ENCODE results near the gene ETFDH.
"Not testable (repeated sequence)": the region's sequence is repeated elsewhere in the genome, so short reads cannot be mapped to it uniquely, and the experiment has no call there.

Gene ETFDH

DNA sequence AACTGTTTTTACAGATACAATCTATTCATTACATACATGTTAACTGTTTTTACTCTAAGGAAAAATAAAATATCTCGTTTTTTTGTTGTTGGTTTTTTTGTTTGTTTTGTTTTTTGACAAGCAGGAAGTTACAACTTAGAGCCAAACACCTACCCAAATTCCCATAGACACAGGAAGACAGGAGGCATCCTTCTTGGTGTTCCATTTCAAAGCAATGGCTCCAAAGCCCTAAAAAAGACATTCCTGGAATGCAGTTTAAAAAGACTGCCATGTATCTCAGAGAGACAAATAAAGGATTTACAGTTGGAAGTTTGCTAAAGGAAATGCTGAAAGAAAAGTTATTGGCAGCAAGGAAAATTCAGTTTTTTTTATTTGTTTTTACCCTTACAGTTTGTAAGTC lies 16.7 kb downstream of the ETFDH start:
- H3K9ac ChIP-seq (ENCODE audit: low read length): no peak overlapping the region
- no peak overlapping the region for H4K8ac ChIP-seq (ENCODE audit: low read depth, low read length)
- no peak overlapping the region for H3K27ac ChIP-seq (ENCODE audit: low read depth, low read length)
- H3K4me2 ChIP-seq (ENCODE audit: low read length): no peak overlapping the region
- no peaks in the 10 kb centered on the region for H3K36me3 ChIP-seq (ENCODE audit: control insufficient read depth in 1 of 2, insufficient read depth in 2 of 2, low read length in 2 of 2)
- H3K9me3 ChIP-seq (ENCODE audit: insufficient read depth, low read depth, low read length): no peaks in the 10 kb centered on the region
- H2AK5ac ChIP-seq (ENCODE audit: low read length): no peak overlapping the region
- no peak overlapping the region for H2BK12ac ChIP-seq (ENCODE audit: low read length)
- H4K91ac ChIP-seq (ENCODE audit: low read depth, low read length): no peak overlapping the region
- H4K12ac ChIP-seq (ENCODE audit: low read depth, low read length): no peak overlapping the region
- no peaks in the 10 kb centered on the region for H3K4me1 ChIP-seq (ENCODE audit: control insufficient read depth in 1 of 2, insufficient read depth in 2 of 2, low read length in 2 of 2)
- DNase-seq: no peak
- no peak overlapping the region for H3K4me3 ChIP-seq (ENCODE audit: low read depth, low read length)
- no peaks in the 10 kb centered on the region for H3K27me3 ChIP-seq (ENCODE audit: insufficient read depth, low read length)
- no peak overlapping the region for H2BK5ac ChIP-seq (ENCODE audit: low read depth, low read length, poor library complexity)
- H3K18ac ChIP-seq (ENCODE audit: low read length): no peak overlapping the region
- H3K23ac ChIP-seq (ENCODE audit: low read length): no peak overlapping the region
- no peak overlapping the region for H3K14ac ChIP-seq (ENCODE audit: low read length)
- H3K79me1 ChIP-seq (ENCODE audit: low read length): no peaks in the 10 kb centered on the region
- no peak overlapping the region for H3K4ac ChIP-seq (ENCODE audit: low read depth, low read length)
- no peak overlapping the region for H2BK120ac ChIP-seq (ENCODE audit: insufficient read depth, low read length, poor library complexity)
- WGBS (ENCODE audit: extremely low coverage, insufficient coverage, insufficient read length): no CpG with 5 or more reads among the region's 1 CpG
- H3K79me2 ChIP-seq (ENCODE audit: control insufficient read depth, insufficient read depth, low read length, poor library complexity): no peaks in the 10 kb centered on the region
- no peak overlapping the region for H2AFZ ChIP-seq (ENCODE audit: insufficient read depth, low read length, poor library complexity)

DNA sequence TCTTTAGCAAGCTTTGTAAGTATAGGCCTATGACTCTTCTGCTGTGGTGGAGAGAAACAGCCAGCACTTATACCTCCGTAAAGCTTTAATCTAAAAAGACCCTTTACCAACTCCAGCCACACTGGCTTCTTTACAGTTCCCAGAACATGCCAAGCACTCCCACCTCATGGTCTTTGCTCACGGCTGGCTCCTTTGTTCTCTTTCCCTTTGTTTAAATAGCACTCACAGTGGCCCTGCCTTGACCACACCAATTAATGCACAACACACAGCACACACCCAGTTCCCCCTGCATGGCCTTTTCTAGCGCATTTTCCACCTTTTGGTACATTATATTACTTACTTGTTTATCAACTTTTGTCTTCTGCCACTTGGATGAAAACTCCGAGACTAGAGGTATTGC lies 32.2 kb downstream of the ETFDH start:
- no peak overlapping the region for H3K27ac ChIP-seq (ENCODE audit: low read depth, low read length)
- no peaks in the 10 kb centered on the region for H3K79me2 ChIP-seq (ENCODE audit: control insufficient read depth, insufficient read depth, low read length, poor library complexity)
- no peak overlapping the region for H4K12ac ChIP-seq (ENCODE audit: low read depth, low read length)
- no peak for DNase-seq
- H2BK12ac ChIP-seq (ENCODE audit: low read length): no peak overlapping the region
- H3K9ac ChIP-seq (ENCODE audit: low read length): no peak overlapping the region
- no peak overlapping the region for H3K23ac ChIP-seq (ENCODE audit: low read length)
- no peak overlapping the region for H2BK120ac ChIP-seq (ENCODE audit: insufficient read depth, low read length, poor library complexity)
- peaks cover 3 to 11% of the 10 kb centered on the region in 2 experiments for H3K36me3 ChIP-seq (ENCODE audit: control insufficient read depth in 1 of 2, insufficient read depth in 2 of 2, low read length in 2 of 2)
- H3K79me1 ChIP-seq (ENCODE audit: low read length): no peaks in the 10 kb centered on the region
- H4K91ac ChIP-seq (ENCODE audit: low read depth, low read length): no peak overlapping the region
- H2AK5ac ChIP-seq (ENCODE audit: low read length): no peak overlapping the region
- no peak overlapping the region for H3K18ac ChIP-seq (ENCODE audit: low read length)
- H3K4me3 ChIP-seq (ENCODE audit: low read depth, low read length): no peak overlapping the region
- no peaks in the 10 kb centered on the region for H3K4me1 ChIP-seq (ENCODE audit: control insufficient read depth in 1 of 2, insufficient read depth in 2 of 2, low read length in 2 of 2)
- no peak overlapping the region for H3K4me2 ChIP-seq (ENCODE audit: low read length)
- no CpG with 5 or more reads among the region's 4 CpGs for WGBS (ENCODE audit: extremely low coverage, insufficient coverage, insufficient read length)
- no peaks in the 10 kb centered on the region for H3K9me3 ChIP-seq (ENCODE audit: insufficient read depth, low read depth, low read length)
- no peak overlapping the region for H3K4ac ChIP-seq (ENCODE audit: low read depth, low read length)
- no peak overlapping the region for H4K8ac ChIP-seq (ENCODE audit: low read depth, low read length)
- no peak overlapping the region for H2BK5ac ChIP-seq (ENCODE audit: low read depth, low read length, poor library complexity)
- no peak overlapping the region for H2AFZ ChIP-seq (ENCODE audit: insufficient read depth, low read length, poor library complexity)
- no peak overlapping the region for H3K14ac ChIP-seq (ENCODE audit: low read length)
- H3K27me3 ChIP-seq (ENCODE audit: insufficient read depth, low read length): no peaks in the 10 kb centered on the region

DNA sequence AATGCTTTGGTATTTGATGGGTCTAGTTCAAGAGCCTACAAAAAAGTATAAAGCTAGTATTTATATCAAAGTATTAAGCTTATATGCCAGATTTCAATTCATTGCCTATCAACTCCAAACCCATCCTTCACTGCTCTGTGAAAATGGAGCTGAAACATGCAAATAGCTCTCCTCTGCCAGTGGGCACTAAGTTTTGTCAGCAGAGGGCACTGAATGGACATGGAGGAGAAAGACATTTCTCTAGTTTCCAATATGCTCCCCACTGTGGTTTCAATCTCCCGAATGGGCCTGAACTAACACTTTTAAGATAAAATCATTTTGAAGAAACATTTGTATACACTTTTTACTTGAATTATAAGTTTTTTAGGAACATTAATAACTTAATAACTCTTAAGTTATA lies 38.7 kb downstream of the ETFDH start:
- Histone ChIP-seq H4K8ac (ENCODE audit: low read depth, low read length) (no peak overlapping the region), H3K27me3 (ENCODE audit: insufficient read depth, low read length) (no peaks in the 10 kb centered on the region), H3K36me3 (ENCODE audit: control insufficient read depth in 1 of 2, insufficient read depth in 2 of 2, low read length in 2 of 2) (peaks cover 14 to 27% of the 10 kb centered on the region in 2 experiments), H2BK120ac (ENCODE audit: insufficient read depth, low read length, poor library complexity) (no peak overlapping the region), H3K4me3 (ENCODE audit: low read depth, low read length) (no peak overlapping the region), H3K79me1 (ENCODE audit: low read length) (no peaks in the 10 kb centered on the region), H3K27ac (ENCODE audit: low read depth, low read length) (no peak overlapping the region), H3K4ac (ENCODE audit: low read depth, low read length) (no peak overlapping the region), H3K4me2 (ENCODE audit: low read length) (no peak overlapping the region), H3K79me2 (ENCODE audit: control insufficient read depth, insufficient read depth, low read length, poor library complexity) (no peaks in the 10 kb centered on the region), H3K14ac (ENCODE audit: low read length) (no peak overlapping the region), H3K9me3 (ENCODE audit: insufficient read depth, low read depth, low read length) (no peaks in the 10 kb centered on the region), H2BK5ac (ENCODE audit: low read depth, low read length, poor library complexity) (no peak overlapping the region), H3K23ac (ENCODE audit: low read length) (no peak overlapping the region), H3K4me1 (ENCODE audit: control insufficient read depth in 1 of 2, insufficient read depth in 2 of 2, low read length in 2 of 2) (no peaks in the 10 kb centered on the region), H2AFZ (ENCODE audit: insufficient read depth, low read length, poor library complexity) (no peak overlapping the region), H2BK12ac (ENCODE audit: low read length) (no peak overlapping the region), H3K9ac (ENCODE audit: low read length) (no peak overlapping the region), H4K12ac (ENCODE audit: low read depth, low read length) (no peak overlapping the region), H4K91ac (ENCODE audit: low read depth, low read length) (no peak overlapping the region), H2AK5ac (ENCODE audit: low read length) (no peak overlapping the region), H3K18ac (ENCODE audit: low read length) (no peak overlapping the region)
- DNase-seq: no peak
- WGBS (ENCODE audit: extremely low coverage, insufficient coverage, insufficient read length): no CpG with 5 or more reads among the region's 1 CpG

DNA sequence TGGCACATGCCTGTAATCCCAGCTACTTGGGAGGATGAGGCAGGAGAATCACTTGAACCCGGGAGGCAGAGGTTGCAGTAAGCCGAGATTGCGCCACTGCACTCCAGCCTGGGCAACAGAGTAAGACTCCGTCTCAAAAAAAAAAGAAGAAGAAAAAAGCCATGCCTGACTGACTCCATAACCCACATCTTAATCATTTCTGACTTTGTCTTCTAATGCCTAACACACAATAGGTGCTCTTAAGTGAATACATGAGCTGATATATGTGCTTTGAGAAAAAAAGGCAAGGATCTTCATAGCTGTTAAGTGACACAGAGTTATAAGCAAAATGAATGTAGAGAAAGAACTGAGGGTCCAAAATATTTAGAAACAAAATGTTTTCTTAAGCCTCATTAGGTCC lies 40.5 kb downstream of the ETFDH start:
- H3K9me3 ChIP-seq (ENCODE audit: insufficient read depth, low read depth, low read length); H2BK12ac ChIP-seq (ENCODE audit: low read length); H3K4ac ChIP-seq (ENCODE audit: low read depth, low read length); H3K79me1 ChIP-seq (ENCODE audit: low read length); H3K27ac ChIP-seq (ENCODE audit: low read depth, low read length); H3K14ac ChIP-seq (ENCODE audit: low read length); H2AFZ ChIP-seq (ENCODE audit: insufficient read depth, low read length, poor library complexity); H3K23ac ChIP-seq (ENCODE audit: low read length); H4K8ac ChIP-seq (ENCODE audit: low read depth, low read length); H2BK120ac ChIP-seq (ENCODE audit: insufficient read depth, low read length, poor library complexity); H3K27me3 ChIP-seq (ENCODE audit: insufficient read depth, low read length); H3K4me3 ChIP-seq (ENCODE audit: low read depth, low read length); H3K18ac ChIP-seq (ENCODE audit: low read length); H3K79me2 ChIP-seq (ENCODE audit: control insufficient read depth, insufficient read depth, low read length, poor library complexity); H3K9ac ChIP-seq (ENCODE audit: low read length); H2AK5ac ChIP-seq (ENCODE audit: low read length); DNase-seq; H4K91ac ChIP-seq (ENCODE audit: low read depth, low read length); H2BK5ac ChIP-seq (ENCODE audit: low read depth, low read length, poor library complexity); H3K4me1 ChIP-seq (ENCODE audit: control insufficient read depth in 1 of 2, insufficient read depth in 2 of 2, low read length in 2 of 2); H3K4me2 ChIP-seq (ENCODE audit: low read length); H4K12ac ChIP-seq (ENCODE audit: low read depth, low read length): not testable (repeated sequence)
- H3K36me3 ChIP-seq (ENCODE audit: control insufficient read depth in 1 of 2, insufficient read depth in 2 of 2, low read length in 2 of 2): peaks cover 19 to 29% of the 10 kb centered on the region in 2 experiments
- WGBS (ENCODE audit: extremely low coverage, insufficient coverage, insufficient read length): no CpG with 5 or more reads among the region's 4 CpGs

Measured in trophoblast cell (in vitro differentiated cells and primary cell).